Mesothelial cell of epicardium (in vitro differentiated cells): ENCODE data around the gene CCBE1. TPM values are rescaled to one million over a fixed set of nuclear protein-coding genes. Genes with fewer than 3 reads are reported as not detected.

ENCODE experiments used
- DNase-seq, 2 experiments: peaks; one replicate each; pipeline ENCODE4 v3.0.0; 2021; ENCODE audit warnings: low spot score in 2 of 2; ENCODE audit not compliant: unreplicated experiment in 2 of 2
- H3K27ac Mint-ChIP-seq: 2 replicates; pipeline ENCODE4 v1.8.0; 2021; ENCODE audit warnings: mixed read lengths
- H3K27me3 Mint-ChIP-seq: 2 replicates; pipeline ENCODE4 v1.8.0; 2021; ENCODE audit warnings: low read depth, mixed read lengths
- H3K36me3 Mint-ChIP-seq: 2 replicates; pipeline ENCODE4 v1.8.0; 2021; ENCODE audit warnings: mixed read lengths
- H3K4me1 Mint-ChIP-seq: 2 replicates; pipeline ENCODE4 v1.8.0; 2021; ENCODE audit warnings: mixed read lengths
- H3K4me3 Mint-ChIP-seq: 2 replicates; pipeline ENCODE4 v1.8.0; 2021; ENCODE audit warnings: mild to moderate bottlenecking, moderate library complexity, mixed read lengths
- H3K9me3 Mint-ChIP-seq: 2 replicates; pipeline ENCODE4 v1.8.0; 2021; ENCODE audit warnings: mixed read lengths
- total RNA-seq: library from RNA; stranded (reverse); gene quantifications from 3 replicates; pipeline ENCODE4 v1.2.1, GENCODE V29; 2021
- TF ChIP-seq, protein P1 (sequence below): fragments of 200-600 bp; sonication (generic); IDR thresholded peaks from one replicate; pipeline ENCODE4 v1.5.0; 2021; ENCODE audit warnings: antibody characterized with exemption; ENCODE audit not compliant: unreplicated experiment

The CCBE1 gene
- total RNA-seq, 1 donor from 2014 or later: 71.1 TPM

DNA sequence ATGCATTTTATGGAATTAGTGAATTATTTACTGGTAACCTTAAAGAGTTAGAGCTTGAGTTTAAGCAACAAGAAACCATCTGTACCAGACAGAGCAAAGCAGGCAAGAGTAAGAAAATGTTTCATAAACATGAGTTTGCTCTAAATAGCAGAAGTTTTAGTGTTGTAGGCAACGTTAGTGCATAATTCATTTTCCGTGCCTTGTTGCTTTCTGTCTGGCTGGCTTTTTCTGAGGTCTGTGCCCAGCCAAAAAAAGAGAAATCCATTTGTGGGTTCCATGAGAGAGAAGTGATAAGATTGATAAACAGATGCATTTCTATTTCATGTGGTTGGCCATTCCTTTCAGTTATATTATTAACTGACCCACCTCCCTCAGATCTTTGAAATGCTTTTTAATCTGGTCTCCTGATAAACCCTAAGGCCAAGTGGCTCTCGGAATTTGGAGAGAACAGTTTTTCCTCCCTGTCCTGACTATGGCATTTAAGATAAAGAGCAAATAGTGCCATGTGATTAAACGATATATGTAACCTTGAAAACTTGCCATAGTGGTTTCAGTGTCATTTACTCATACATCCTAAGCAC, 198.6 kb downstream of the CCBE1 start:
- Mint-ChIP-seq H3K36me3 (peaks cover 30% of the 10 kb centered on the region), H3K9me3 (peaks cover 33% of the 10 kb centered on the region), H3K4me3 (no peak overlapping the region), H3K27me3 (no peaks in the 10 kb centered on the region), H3K4me1 (peaks cover 54% of the 10 kb centered on the region), H3K27ac (peak overlapping the region; percentile 32)
- no peak for DNase-seq
- TF ChIP-seq, protein P1, sequence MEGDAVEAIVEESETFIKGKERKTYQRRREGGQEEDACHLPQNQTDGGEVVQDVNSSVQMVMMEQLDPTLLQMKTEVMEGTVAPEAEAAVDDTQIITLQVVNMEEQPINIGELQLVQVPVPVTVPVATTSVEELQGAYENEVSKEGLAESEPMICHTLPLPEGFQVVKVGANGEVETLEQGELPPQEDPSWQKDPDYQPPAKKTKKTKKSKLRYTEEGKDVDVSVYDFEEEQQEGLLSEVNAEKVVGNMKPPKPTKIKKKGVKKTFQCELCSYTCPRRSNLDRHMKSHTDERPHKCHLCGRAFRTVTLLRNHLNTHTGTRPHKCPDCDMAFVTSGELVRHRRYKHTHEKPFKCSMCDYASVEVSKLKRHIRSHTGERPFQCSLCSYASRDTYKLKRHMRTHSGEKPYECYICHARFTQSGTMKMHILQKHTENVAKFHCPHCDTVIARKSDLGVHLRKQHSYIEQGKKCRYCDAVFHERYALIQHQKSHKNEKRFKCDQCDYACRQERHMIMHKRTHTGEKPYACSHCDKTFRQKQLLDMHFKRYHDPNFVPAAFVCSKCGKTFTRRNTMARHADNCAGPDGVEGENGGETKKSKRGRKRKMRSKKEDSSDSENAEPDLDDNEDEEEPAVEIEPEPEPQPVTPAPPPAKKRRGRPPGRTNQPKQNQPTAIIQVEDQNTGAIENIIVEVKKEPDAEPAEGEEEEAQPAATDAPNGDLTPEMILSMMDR: no peak

GRCh38 chr18:59492756-59493421, 204.3 kb downstream of the CCBE1 start:
- DNase-seq: no peak
- Mint-ChIP-seq H3K4me3 (no peak overlapping the region), H3K9me3 (peaks cover 26% of the 10 kb centered on the region), H3K27ac (peak overlapping the region; percentile 31), H3K27me3 (no peaks in the 10 kb centered on the region), H3K4me1 (peaks cover 21% of the 10 kb centered on the region), H3K36me3 (peaks cover 21% of the 10 kb centered on the region)
- TF ChIP-seq, protein P1: no peak

GRCh38 chr18:59488899-59489298, 208.3 kb downstream of the CCBE1 start:
- Mint-ChIP-seq H3K9me3 (peaks cover 11% of the 10 kb centered on the region), H3K4me3 (no peak overlapping the region), H3K27me3 (no peaks in the 10 kb centered on the region), H3K36me3 (peaks cover 9% of the 10 kb centered on the region), H3K4me1 (peaks cover 39% of the 10 kb centered on the region), H3K27ac (no peak overlapping the region)
- TF ChIP-seq, protein P1: no peak
- DNase-seq: no peak

DNA sequence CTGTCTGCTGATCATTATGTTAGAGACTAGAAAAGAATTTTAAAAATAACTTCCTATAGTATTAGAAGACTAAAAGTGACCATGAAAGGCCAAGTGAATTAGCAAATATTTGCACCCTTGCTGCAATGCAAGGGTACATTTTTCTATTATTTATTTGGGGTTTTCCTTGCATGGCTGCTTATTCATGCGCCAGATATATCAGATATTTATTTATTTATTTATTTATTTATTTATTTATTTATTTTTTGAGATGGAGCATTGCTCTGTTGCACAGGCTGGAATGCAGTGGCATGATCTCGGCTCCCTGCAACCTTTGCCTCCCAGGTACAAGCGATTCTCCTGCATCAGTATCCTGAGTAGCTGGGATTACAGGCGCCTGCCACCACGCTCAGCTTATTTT, 211.8 kb downstream of the CCBE1 start:
- Mint-ChIP-seq H3K36me3 (no peaks in the 10 kb centered on the region), H3K4me3 (no peak overlapping the region), H3K27me3 (peaks cover 10% of the 10 kb centered on the region), H3K9me3 (no peaks in the 10 kb centered on the region), H3K4me1 (peaks cover 49% of the 10 kb centered on the region), H3K27ac (peak overlapping the region; percentile 81)
- TF ChIP-seq, protein P1: no peak
- DNase-seq: no peak

DNA sequence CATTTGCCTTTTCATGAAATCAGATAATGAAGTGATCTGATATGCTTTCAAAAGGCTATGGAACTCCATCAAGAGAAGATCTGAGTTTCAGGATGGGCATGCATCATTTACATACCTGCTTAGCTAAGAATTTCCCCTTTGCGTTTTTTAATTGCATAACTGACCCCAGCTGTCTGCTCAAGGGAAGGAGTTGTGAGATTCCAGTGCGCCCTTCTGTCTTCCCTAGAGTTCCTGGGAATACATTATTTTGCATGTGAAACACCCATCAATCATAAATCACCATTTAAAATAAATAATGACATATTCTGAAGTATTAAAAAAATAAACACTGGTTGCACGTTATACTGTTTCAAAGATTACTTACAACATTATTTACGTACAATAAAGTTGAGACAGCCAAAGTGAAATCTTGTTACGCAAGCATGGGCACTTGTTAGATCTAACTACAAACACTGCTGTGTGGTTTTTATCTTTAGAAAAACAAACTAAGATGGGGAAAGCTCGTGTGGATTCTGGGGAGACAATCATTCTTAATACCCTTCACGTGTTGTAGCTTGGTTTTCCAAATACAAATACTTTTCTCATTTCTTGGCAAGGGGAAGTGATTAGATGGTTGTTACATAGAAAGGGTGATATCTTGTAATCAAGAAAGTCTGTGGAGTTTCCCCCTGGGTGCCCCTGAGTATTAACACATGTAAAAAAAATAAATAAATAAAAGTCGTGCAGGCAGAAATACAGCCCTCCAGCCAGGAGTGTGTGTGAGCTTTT, 212.5 kb downstream of the CCBE1 start:
- DNase-seq: no peak
- Mint-ChIP-seq H3K4me3 (no peak overlapping the region), H3K27ac (peak overlapping the region; percentile 81), H3K27me3 (peaks cover 10% of the 10 kb centered on the region), H3K9me3 (no peaks in the 10 kb centered on the region), H3K4me1 (peaks cover 50% of the 10 kb centered on the region), H3K36me3 (no peaks in the 10 kb centered on the region)
- TF ChIP-seq, protein P1: no peak
